A549 (cell line): ENCODE data around the gene GDPD3. TPM values are rescaled to one million over a fixed set of nuclear protein-coding genes. Genes with fewer than 3 reads are reported as not detected.

Source experiments
- ATAC-seq, 2 experiments: fragments of 200-7000 bp in 1 of 2; fragments of >200 bp in 1 of 2; cut with Nextera tagmentation in 1 of 2; cut with Tn5 transposase in 1 of 2; 3 replicates each; pipeline versions ENCODE4 v1.8.0 to v1.9.1; 2018 to 2020; ENCODE audit warnings: mild to moderate bottlenecking in 1 of 2, moderate library complexity in 1 of 2
- CTCF ChIA-PET: fragments of 300-600 bp; sonication (Branson Sonifier 250); formaldehyde crosslinking; extraction: SDS; loops from one replicate; lab custom pipeline; 2021; ENCODE audit warnings: antibody characterized with exemption, inconsistent platforms; lab: Yijun Ruan, JAX
- POLR2A ChIA-PET: fragments of 350-600 bp; formaldehyde crosslinking; extraction: SDS; loops from one replicate; lab custom pipeline; 2021; ENCODE audit warnings: antibody characterized with exemption, inconsistent platforms; lab: Yijun Ruan, JAX
- DNase-seq, 2 experiments: peaks; one replicate each; pipeline versions ENCODE4 v3.0.0 to v3.0.0-alpha.2; 2011 to 2016; ENCODE audit warnings: low read depth in 1 of 2, low spot score in 1 of 2
- FAIRE-seq: peaks from 2 replicates; lab custom pipeline; 2011; peaks lifted over from hg19 to GRCh38; lab: Jason Lieb, UNC
- H3K27ac ChIP-seq, 2 experiments: fragments of >200 bp; sonication (Bioruptor Twin); formaldehyde crosslinking; 3 replicates each; pipeline ENCODE4 v1.5.1; 2016 to 2017
- H3K4me1 ChIP-seq: fragments of >200 bp; sonication (Bioruptor Twin); formaldehyde crosslinking; 3 replicates; pipeline ENCODE4 v1.6.1; 2016
- H3K4me2 ChIP-seq: fragments of >200 bp; sonication (Bioruptor Twin); formaldehyde crosslinking; 3 replicates; pipeline ENCODE4 v1.6.1; 2016
- H3K4me3 ChIP-seq: fragments of >200 bp; sonication (Bioruptor Twin); formaldehyde crosslinking; 3 replicates; pipeline ENCODE4 v1.5.1; 2016
- H3K9me3 ChIP-seq: fragments of >200 bp; sonication (Bioruptor Twin); formaldehyde crosslinking; 3 replicates; pipeline ENCODE4 v1.6.1; 2016
- ATOH8 ChIP-seq: fragments of 250-450 bp; sonication (Bioruptor Pico); IDR thresholded peaks from 2 replicates; pipeline ENCODE4 v1.5.0; 2020; ENCODE audit warnings: low read depth, mild to moderate bottlenecking, moderate library complexity
- CEBPB ChIP-seq, 2 experiments: fragments of >200 bp in 1 of 2; sonication (Bioruptor Twin) in 1 of 2; formaldehyde crosslinking in 1 of 2; IDR thresholded peaks; 2 replicates each; pipeline ENCODE4 v1.6.1; 2012 to 2016
- CTCF ChIP-seq: fragments of >200 bp; sonication (Bioruptor Twin); formaldehyde crosslinking; IDR thresholded peaks from 3 replicates; pipeline ENCODE4 v1.5.1; 2016
- HMGXB4 ChIP-seq: fragments of 250-450 bp; sonication (Bioruptor Pico); IDR thresholded peaks from 2 replicates; pipeline ENCODE4 v1.5.0; 2021; ENCODE audit warnings: mild to moderate bottlenecking, moderate library complexity, borderline replicate concordance
- HOXB13 ChIP-seq: fragments of 250-450 bp; sonication (Bioruptor Pico); IDR thresholded peaks from 2 replicates; pipeline ENCODE4 v1.5.0; 2020; ENCODE audit warnings: low read depth, mild to moderate bottlenecking, moderate library complexity
- PHF8 ChIP-seq: fragments of 200-600 bp; sonication (generic); IDR thresholded peaks from 2 replicates; pipeline ENCODE4 v1.6.1; 2016; ENCODE audit warnings: low read depth, mild to moderate bottlenecking, antibody characterized with exemption, moderate library complexity, borderline replicate concordance
- POLR2A ChIP-seq: IDR thresholded peaks from 2 replicates; pipeline ENCODE4 v1.6.1; 2012; ENCODE audit warnings: mild to moderate bottlenecking, low read length
- RAD21 ChIP-seq, 2 experiments: fragments of >200 bp in 1 of 2; sonication (Bioruptor Twin) in 1 of 2; formaldehyde crosslinking in 1 of 2; IDR thresholded peaks in 1 of 2; conservative IDR thresholded peaks in 1 of 2; 2 replicates in 1 of 2; 3 replicates in 1 of 2; pipeline ENCODE4 v1.6.1; 2012 to 2018; ENCODE audit warnings: inconsistent platforms in 1 of 2
- RCOR1 ChIP-seq: fragments of 150-350 bp; IDR thresholded peaks from 2 replicates; pipeline ENCODE4 v1.6.1; 2014; ENCODE audit warnings: antibody characterized with exemption, low read length, low read depth
- TFCP2L1 ChIP-seq: fragments of 250-450 bp; sonication (Bioruptor Pico); IDR thresholded peaks from 2 replicates; pipeline ENCODE4 v1.5.0; 2021; ENCODE audit warnings: mild to moderate bottlenecking
- ZNF302 ChIP-seq: fragments of 250-450 bp; sonication (Bioruptor Pico); IDR thresholded peaks from 2 replicates; pipeline ENCODE4 v1.9.0; 2021; ENCODE audit warnings: inconsistent platforms, mild to moderate bottlenecking, moderate library complexity
- WGBS: methylation state at CpG from one replicate; pipeline ENCODE4 v1.1.6; 2017; ENCODE audit errors: missing lambda C conversion rate; 5-methylcytosine and 5-hydroxymethylcytosine counted together
- polyA plus RNA-seq, 4 experiments: library from polyadenylated mRNA; depleted of rRNA in 3 of 4; stranded (reverse); fragments of >200 nt; fragmentation: RNase III in 1 of 4; extraction: RNeasy Plus Mini Kit Qiagen cat#74134 plus additional on column Dnase treatment in 1 of 4; gene quantifications; 2 replicates in 3 of 4; 3 replicates in 1 of 4; pipeline ENCODE4 v1.2.3, GENCODE V29; 2011 to 2017
- TF ChIP-seq, protein P1 (sequence below): IDR thresholded peaks from 2 replicates; pipeline ENCODE4 v1.6.1; 2012
- TF ChIP-seq, protein P2 (sequence below): IDR thresholded peaks from 2 replicates; pipeline ENCODE4 v1.6.1; 2012

Gene GDPD3
- polyA plus RNA-seq, 2 of the 4 experiments (the other 2 are of a cell fraction), result 0.58 to 1.8 TPM

- peaks cover 17% of the 10 kb centered on the region for H3K4me1 ChIP-seq
- H3K4me3 ChIP-seq, result peak overlapping the region; percentile 65
- FAIRE-seq (no peak), ATAC-seq (no peak), DNase-seq (no peak)
- ChIA-PET CTCF (interaction anchor here (0.6 to 9.6 kb wide), 5 partner anchors 17 to 64 kb away, joined by 3 to 153 read pairs (median 119); partner anchors contain the start of genes ALDOA, GDPD3 and PPP4C), POLR2A (interaction anchor here (0.6 to 1.7 kb wide), 3 partner anchors 30 to 91 kb away, joined by 3 to 8 read pairs (median 5); partner anchors contain the start of genes ALDOA and CORO1A)
- H3K27ac ChIP-seq, result peak overlapping the region; percentile 76 to 96
- 80% methylated on average over 24 of the region's 47 CpGs for WGBS
- TF ChIP-seq, protein P1, sequence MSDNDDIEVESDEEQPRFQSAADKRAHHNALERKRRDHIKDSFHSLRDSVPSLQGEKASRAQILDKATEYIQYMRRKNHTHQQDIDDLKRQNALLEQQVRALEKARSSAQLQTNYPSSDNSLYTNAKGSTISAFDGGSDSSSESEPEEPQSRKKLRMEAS, result no peak
- TF ChIP-seq ATOH8 (CRISPR knock-in tag), result no peak
- no peak for TF ChIP-seq CEBPB (IDR thresholded peaks at IDR 0.05)
- TF ChIP-seq RAD21 (conservative IDR thresholded peaks at IDR 0.05 in 1 of 2, IDR thresholded peaks at IDR 0.05 in 1 of 2), result no peak
- TF ChIP-seq, protein P2, sequence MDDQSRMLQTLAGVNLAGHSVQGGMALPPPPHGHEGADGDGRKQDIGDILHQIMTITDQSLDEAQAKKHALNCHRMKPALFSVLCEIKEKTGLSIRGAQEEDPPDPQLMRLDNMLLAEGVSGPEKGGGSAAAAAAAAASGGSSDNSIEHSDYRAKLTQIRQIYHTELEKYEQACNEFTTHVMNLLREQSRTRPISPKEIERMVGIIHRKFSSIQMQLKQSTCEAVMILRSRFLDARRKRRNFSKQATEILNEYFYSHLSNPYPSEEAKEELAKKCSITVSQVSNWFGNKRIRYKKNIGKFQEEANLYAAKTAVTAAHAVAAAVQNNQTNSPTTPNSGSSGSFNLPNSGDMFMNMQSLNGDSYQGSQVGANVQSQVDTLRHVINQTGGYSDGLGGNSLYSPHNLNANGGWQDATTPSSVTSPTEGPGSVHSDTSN, result no peak
- no peak for TF ChIP-seq HOXB13
- TF ChIP-seq PHF8, result no peak
- no peak for TF ChIP-seq ZNF302 (CRISPR knock-in tag)
- no peak for TF ChIP-seq CTCF
- 0 out of 3 replicates have a peak, but pooled peaks cover 9% of the 10 kb centered on the region for H3K9me3 ChIP-seq
- peak overlapping the region; percentile 90 for H3K4me2 ChIP-seq
These were observed 17.9 kb downstream of the GDPD3 start for GRCh38 chr16:30095166-30096078.

DNA sequence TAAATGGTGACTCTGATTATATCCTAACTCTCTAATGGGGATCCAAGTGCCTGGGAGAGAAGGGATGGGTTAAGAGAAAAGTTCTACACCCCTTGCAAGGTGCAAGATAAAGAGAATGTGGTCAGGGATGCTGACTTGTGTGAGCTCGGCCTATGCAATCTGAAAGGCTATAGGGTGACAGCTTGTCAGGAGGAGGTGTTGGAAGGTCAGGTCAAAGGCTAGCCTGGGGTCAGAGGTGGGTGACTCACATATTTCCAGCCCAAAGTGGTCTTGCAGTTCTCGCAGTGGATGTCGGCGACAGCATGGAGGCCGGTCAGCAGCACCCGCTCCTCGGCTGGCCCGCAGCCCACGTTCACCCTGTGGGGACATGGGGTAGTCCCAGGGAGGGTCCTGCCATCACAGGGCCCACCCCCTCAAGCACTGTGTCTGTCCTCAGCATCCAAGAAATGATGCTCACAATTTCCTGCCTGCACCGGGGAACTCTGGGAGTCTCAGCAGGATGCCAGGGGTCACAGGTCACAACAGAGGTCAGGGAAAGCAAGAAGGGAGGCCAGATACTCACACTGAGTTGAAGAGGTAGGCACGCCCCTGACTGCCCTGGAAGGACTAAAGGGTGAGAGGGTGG, 18.7 kb downstream of the GDPD3 start:
- Histone ChIP-seq H3K9me3 (0 out of 3 replicates have a peak, but pooled peaks cover 9% of the 10 kb centered on the region), H3K4me3 (no peak overlapping the region)
- POLR2A ChIA-PET, result interaction anchor here (1.6 kb wide), 1 partner anchor 29 kb away, joined by 8 read pairs; the partner anchor contains the start of gene ALDOA
- DNase-seq (no peak), FAIRE-seq (no peak), ATAC-seq (no peak)
- 91% methylated on average over 11 of the region's 11 CpGs for whole genome bisulfite sequencing
- TF ChIP-seq TFCP2L1 (CRISPR knock-in tag) (no peak), HMGXB4 (no peak), POLR2A (no peak), RCOR1 (no peak)
- TF ChIP-seq, all 56 proteins: peak for 0
- CTCF ChIA-PET, result interaction anchor here (2.3 to 9.6 kb wide), 5 partner anchors 11 to 63 kb away, joined by 6 to 153 read pairs (median 119); partner anchors contain the start of genes ALDOA, GDPD3 and PPP4C
- Histone ChIP-seq H3K27ac (no peak overlapping the region), H3K4me2 (no peak overlapping the region), H3K4me1 (peaks cover 25% of the 10 kb centered on the region)
